ENCODE measurements around the gene MYADML2. TPM values are rescaled to one million over a fixed set of nuclear protein-coding genes. Genes with fewer than 3 reads are reported as not detected.

MYADML2 gene
- total RNA-seq, 1 donor from 2014 or later, result not detected

GRCh38 chr17:81916234-81917001, 30.6 kb downstream of the MYADML2 start:
- TF ChIP-seq, protein P1, sequence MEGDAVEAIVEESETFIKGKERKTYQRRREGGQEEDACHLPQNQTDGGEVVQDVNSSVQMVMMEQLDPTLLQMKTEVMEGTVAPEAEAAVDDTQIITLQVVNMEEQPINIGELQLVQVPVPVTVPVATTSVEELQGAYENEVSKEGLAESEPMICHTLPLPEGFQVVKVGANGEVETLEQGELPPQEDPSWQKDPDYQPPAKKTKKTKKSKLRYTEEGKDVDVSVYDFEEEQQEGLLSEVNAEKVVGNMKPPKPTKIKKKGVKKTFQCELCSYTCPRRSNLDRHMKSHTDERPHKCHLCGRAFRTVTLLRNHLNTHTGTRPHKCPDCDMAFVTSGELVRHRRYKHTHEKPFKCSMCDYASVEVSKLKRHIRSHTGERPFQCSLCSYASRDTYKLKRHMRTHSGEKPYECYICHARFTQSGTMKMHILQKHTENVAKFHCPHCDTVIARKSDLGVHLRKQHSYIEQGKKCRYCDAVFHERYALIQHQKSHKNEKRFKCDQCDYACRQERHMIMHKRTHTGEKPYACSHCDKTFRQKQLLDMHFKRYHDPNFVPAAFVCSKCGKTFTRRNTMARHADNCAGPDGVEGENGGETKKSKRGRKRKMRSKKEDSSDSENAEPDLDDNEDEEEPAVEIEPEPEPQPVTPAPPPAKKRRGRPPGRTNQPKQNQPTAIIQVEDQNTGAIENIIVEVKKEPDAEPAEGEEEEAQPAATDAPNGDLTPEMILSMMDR (conservative IDR thresholded peaks at IDR 0.05), result no peak
- Mint-ChIP-seq H3K27me3 (ENCODE audit: low read depth) (no peaks in the 10 kb centered on the region), H3K36me3 (ENCODE audit: low read depth) (peaks cover 7% of the 10 kb centered on the region), H3K4me1 (peaks cover 9% of the 10 kb centered on the region), H3K27ac (ENCODE audit: unreplicated experiment) (no peak overlapping the region), H3K9me3 (no peaks in the 10 kb centered on the region), H3K4me3 (peak overlapping the region; percentile 83)
- no peak for DNase-seq (ENCODE audit: low read depth, low spot score)

- Mint-ChIP-seq H3K36me3 (ENCODE audit: low read depth) (peaks cover 7% of the 10 kb centered on the region), H3K27ac (ENCODE audit: unreplicated experiment) (no peak overlapping the region), H3K9me3 (no peaks in the 10 kb centered on the region), H3K4me3 (peak overlapping the region; percentile 83), H3K4me1 (peaks cover 12% of the 10 kb centered on the region), H3K27me3 (ENCODE audit: low read depth) (no peaks in the 10 kb centered on the region)
- TF ChIP-seq, protein P1 (conservative IDR thresholded peaks at IDR 0.05), result no peak
- DNase-seq (ENCODE audit: low read depth, low spot score), result no peak
These were observed 31.7 kb downstream of the MYADML2 start for GRCh38 chr17:81915331-81915730.

DNA sequence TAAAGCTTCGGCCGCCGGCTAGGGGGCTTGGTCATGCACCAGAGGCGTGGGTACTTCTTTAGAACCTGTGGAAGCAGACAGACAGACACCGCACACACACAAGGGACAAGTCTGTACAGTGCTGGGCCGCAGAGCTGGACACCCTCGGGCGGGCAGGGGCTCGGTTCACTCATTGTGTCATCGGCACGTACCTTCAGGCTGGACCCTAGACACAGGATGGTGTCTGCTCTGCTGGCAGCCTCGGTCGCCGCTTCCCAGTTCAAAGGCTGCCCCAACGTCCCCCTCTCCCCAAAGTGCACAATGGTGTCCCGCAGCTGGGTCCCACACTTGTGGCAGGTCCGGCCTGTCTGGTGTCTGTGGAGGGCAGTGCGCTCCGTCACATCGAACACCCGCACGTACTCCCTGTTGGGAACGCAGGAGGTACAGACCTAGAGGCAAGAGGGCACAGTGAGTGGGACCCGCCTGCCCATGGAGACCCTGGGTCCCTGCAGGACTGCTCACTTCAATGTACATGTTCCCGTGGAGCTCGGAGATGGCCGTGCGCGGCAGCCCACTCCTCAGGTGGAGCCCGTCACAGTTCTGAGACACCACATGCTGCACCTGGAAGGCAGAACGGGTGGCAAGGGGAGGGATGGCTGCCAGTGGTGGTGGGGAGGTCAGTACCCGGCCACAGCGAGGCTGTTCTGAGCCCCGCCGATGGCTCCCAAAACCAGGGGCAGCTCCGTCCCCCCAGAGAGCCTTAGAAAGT, 32.8 kb downstream of the MYADML2 start:
- Mint-ChIP-seq H3K36me3 (ENCODE audit: low read depth) (peaks cover 7% of the 10 kb centered on the region), H3K9me3 (no peaks in the 10 kb centered on the region), H3K27ac (ENCODE audit: unreplicated experiment) (no peak overlapping the region), H3K27me3 (ENCODE audit: low read depth) (no peaks in the 10 kb centered on the region), H3K4me1 (peaks cover 18% of the 10 kb centered on the region), H3K4me3 (peak overlapping the region; percentile 31)
- no peak for DNase-seq (ENCODE audit: low read depth, low spot score)
- TF ChIP-seq, protein P1 (conservative IDR thresholded peaks at IDR 0.05), result no peak

GRCh38 chr17:81913394-81914102, 33.5 kb downstream of the MYADML2 start:
- TF ChIP-seq, protein P1 (conservative IDR thresholded peaks at IDR 0.05), result no peak
- peaks cover 18% of the 10 kb centered on the region for H3K4me1 Mint-ChIP-seq
- peak overlapping the region; percentile 86 for H3K4me3 Mint-ChIP-seq
- no peaks in the 10 kb centered on the region for H3K27me3 Mint-ChIP-seq (ENCODE audit: low read depth)
- H3K9me3 Mint-ChIP-seq, result no peaks in the 10 kb centered on the region
- peak overlapping the region; percentile 52 for H3K27ac Mint-ChIP-seq (ENCODE audit: unreplicated experiment)
- peaks cover 7% of the 10 kb centered on the region for H3K36me3 Mint-ChIP-seq (ENCODE audit: low read depth)
- DNase-seq (ENCODE audit: low read depth, low spot score), result no peak

GRCh38 chr17:81912441-81913309, 34.4 kb downstream of the MYADML2 start:
- Mint-ChIP-seq H3K27ac (ENCODE audit: unreplicated experiment) (peak overlapping the region; percentile 62), H3K27me3 (ENCODE audit: low read depth) (no peaks in the 10 kb centered on the region), H3K4me1 (peaks cover 18% of the 10 kb centered on the region), H3K36me3 (ENCODE audit: low read depth) (peaks cover 7% of the 10 kb centered on the region), H3K4me3 (peak overlapping the region; percentile 86), H3K9me3 (no peaks in the 10 kb centered on the region)
- DNase-seq (ENCODE audit: low read depth, low spot score), result no peak
- TF ChIP-seq, protein P1 (conservative IDR thresholded peaks at IDR 0.05), result no peak
